Cardiac muscle cell (in vitro differentiated cells and primary cell): ENCODE measurements around the gene MICU1. TPM values are rescaled to one million over a fixed set of nuclear protein-coding genes. Genes with fewer than 3 reads are reported as not detected.

Experiments used
- DNase-seq, 2 donors: peaks; one replicate each; pipeline versions ENCODE4 v3.0.0 to v3.0.0-alpha.2; 2010 to 2017; ENCODE audit warnings: low read depth in 1 of 2, low spot score in 1 of 2
- H3K27ac ChIP-seq: fragments of 200-600 bp; sonication (generic); 2 replicates; pipeline ENCODE4 v1.5.1; 2016
- H3K27me3 ChIP-seq: fragments of 200-600 bp; sonication (generic); 2 replicates; pipeline ENCODE4 v1.6.0; 2016; ENCODE audit warnings: control low read depth
- H3K36me3 ChIP-seq: fragments of 200-600 bp; sonication (generic); 2 replicates; pipeline ENCODE4 v1.5.1; 2016; ENCODE audit warnings: control low read depth
- H3K4me1 ChIP-seq: fragments of 200-600 bp; sonication (generic); 2 replicates; pipeline ENCODE4 v1.8.1; 2017; ENCODE audit warnings: low read depth, mild to moderate bottlenecking, mixed run types
- H3K4me3 ChIP-seq: fragments of 200-600 bp; sonication (generic); 2 replicates; pipeline ENCODE4 v1.5.1; 2016; ENCODE audit warnings: mild to moderate bottlenecking
- H3K9me3 ChIP-seq: fragments of 200-600 bp; sonication (generic); 2 replicates; pipeline ENCODE4 v1.5.1; 2017; ENCODE audit warnings: low read depth, mild to moderate bottlenecking, control low read depth
- CTCF ChIP-seq: IDR thresholded peaks from 2 replicates; pipeline ENCODE4 v1.5.1; 2012; ENCODE audit warnings: low read depth, mild to moderate bottlenecking, low read length
- polyA plus RNA-seq: library from polyadenylated mRNA; unstranded; fragments of >200 nt; fragmentation: Nextera tagmentation; extraction: Ambion mirVana; gene quantifications from 2 replicates; pipeline ENCODE4 v1.2.1, GENCODE V29; 2016
- total RNA-seq: library from RNA; depleted of rRNA; stranded (reverse); fragments of >200 nt; gene quantifications from 2 replicates; pipeline ENCODE4 v1.2.3, GENCODE V29; 2016

Gene MICU1
- total and polyA plus RNA-seq, 2 experiments from 2014 or later, result 48.3 to 53.2 TPM

- peak overlapping the region; percentile 98 for H3K27ac ChIP-seq
- H3K36me3 ChIP-seq, result no peaks in the 10 kb centered on the region
- peak overlapping the region; percentile 77 for H3K4me3 ChIP-seq
- no peaks in the 10 kb centered on the region for H3K27me3 ChIP-seq
- no peak for DNase-seq
- no peaks in the 10 kb centered on the region for H3K9me3 ChIP-seq
- peaks cover 7% of the 10 kb centered on the region for H3K4me1 ChIP-seq
- TF ChIP-seq CTCF, result no peak
Measured at GRCh38 chr10:72355214-72355555, 270.7 kb downstream of the MICU1 start.

GRCh38 chr10:72354356-72355213 is 271.3 kb downstream of the MICU1 start, which contains the start of gene DNAJB12:
DNAJB12 (minus strand) TSS chr10:72354919; CDS start chr10:72354897, 22 bp downstream.
- no peak for TF ChIP-seq CTCF
- DNase-seq, result peak; percentile 94 to 98
- Histone ChIP-seq H3K9me3 (no peaks in the 10 kb centered on the region), H3K27ac (peak within 1 kb of the TSS; percentile 98), H3K4me1 (peaks cover 7% of the 10 kb centered on the region), H3K4me3 (peak within 1 kb of the TSS; percentile 77), H3K36me3 (no peaks in the 10 kb centered on the region), H3K27me3 (no peaks in the 10 kb centered on the region)

- DNase-seq, result peak; percentile 45 to 56
- Histone ChIP-seq H3K4me3 (peak overlapping the region; percentile 77), H3K27me3 (no peaks in the 10 kb centered on the region), H3K27ac (peak overlapping the region; percentile 98), H3K9me3 (no peaks in the 10 kb centered on the region), H3K4me1 (peaks cover 7% of the 10 kb centered on the region), H3K36me3 (no peaks in the 10 kb centered on the region)
- no peak for TF ChIP-seq CTCF
Measured at GRCh38 chr10:72353965-72354355, 271.9 kb downstream of the MICU1 start.

DNA sequence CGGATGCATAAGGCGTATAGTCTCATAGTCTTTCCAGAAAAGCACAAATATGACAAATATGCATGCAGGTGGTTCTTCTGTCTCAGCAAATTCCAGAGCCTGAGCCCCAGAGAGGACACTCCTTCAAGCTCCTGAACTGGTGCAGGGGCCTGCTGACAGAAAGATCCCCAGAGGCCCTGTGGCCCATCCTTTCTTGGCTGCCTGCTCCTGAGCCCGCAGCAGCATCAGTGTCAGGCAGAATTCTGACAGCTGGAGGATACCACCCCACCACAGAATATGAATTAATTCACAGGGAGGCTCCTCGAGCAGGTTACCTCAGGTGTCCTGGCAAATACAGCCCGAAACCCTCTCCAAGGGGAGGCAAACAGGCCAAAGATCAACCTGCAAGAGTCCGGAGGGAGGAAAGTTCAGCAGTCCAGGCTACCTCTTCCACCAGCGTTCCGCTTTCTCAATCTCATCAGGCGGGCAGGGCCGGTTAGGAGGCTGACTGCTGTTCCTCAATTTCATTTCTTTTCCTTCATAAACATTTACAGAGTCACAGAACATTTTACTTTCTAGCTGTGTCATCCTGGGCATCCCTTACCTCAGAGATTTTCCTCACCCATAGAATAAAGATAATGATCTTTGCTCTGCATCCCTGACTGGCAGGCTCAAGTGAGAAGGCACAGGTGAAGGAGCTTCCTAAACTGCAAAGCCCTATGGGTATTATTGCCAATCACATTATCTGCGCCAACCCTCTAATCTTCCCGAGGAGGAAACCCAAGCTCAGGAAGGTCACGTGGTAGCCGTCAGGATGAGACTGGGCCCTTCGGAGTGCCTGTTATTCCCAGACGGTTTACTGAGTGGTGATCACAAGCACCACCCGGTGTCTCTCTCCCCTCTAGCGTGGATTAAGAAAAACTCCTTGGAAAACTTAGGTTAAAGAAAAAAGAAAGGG is 272.6 kb downstream of the MICU1 start:
- Histone ChIP-seq H3K27ac (peak overlapping the region; percentile 98), H3K4me3 (peak overlapping the region; percentile 77), H3K27me3 (no peaks in the 10 kb centered on the region), H3K4me1 (peaks cover 7% of the 10 kb centered on the region), H3K9me3 (no peaks in the 10 kb centered on the region), H3K36me3 (no peaks in the 10 kb centered on the region)
- no peak for TF ChIP-seq CTCF
- DNase-seq, result peak; percentile 30 to 48

GRCh38 chr10:72351479-72351878 is 274.4 kb downstream of the MICU1 start:
- H3K4me1 ChIP-seq, result peaks cover 7% of the 10 kb centered on the region
- H3K4me3 ChIP-seq, result no peak overlapping the region
- no peaks in the 10 kb centered on the region for H3K27me3 ChIP-seq
- no peak overlapping the region for H3K27ac ChIP-seq
- no peak for TF ChIP-seq CTCF
- no peak for DNase-seq
- H3K36me3 ChIP-seq, result no peaks in the 10 kb centered on the region
- H3K9me3 ChIP-seq, result no peaks in the 10 kb centered on the region
